K562 (cell line): ENCODE measurements around the gene CD37. TPM values are rescaled to one million over a fixed set of nuclear protein-coding genes. Genes with fewer than 3 reads are reported as not detected.

Source experiments
- ATF6 ChIP-seq: sonication (generic); formaldehyde crosslinking; IDR thresholded peaks from 2 replicates; pipeline ENCODE4 v1.4.0; 2020; ENCODE audit warnings: mild to moderate bottlenecking, missing genetic modification reagents
- BHLHE40 ChIP-seq: IDR thresholded peaks from 2 replicates; pipeline ENCODE4 v1.6.1; 2011; ENCODE audit warnings: low read length, improper control_type of control experiment
- CREM ChIP-seq: IDR thresholded peaks from 2 replicates; pipeline ENCODE4 v1.6.1; 2014; ENCODE audit warnings: antibody characterized with exemption, low read depth
- CTBP1 ChIP-seq: fragments of 450-650 bp; IDR thresholded peaks from 2 replicates; pipeline ENCODE4 v1.6.1; 2016; ENCODE audit warnings: borderline replicate concordance
- ERF ChIP-seq: fragments of 450-650 bp; formaldehyde crosslinking; IDR thresholded peaks from 2 replicates; pipeline ENCODE4 v1.4.0; 2020; ENCODE audit warnings: mild to moderate bottlenecking, mixed read lengths
- FIP1L1 ChIP-seq: fragments of 200-400 bp; formaldehyde crosslinking; IDR thresholded peaks from 2 replicates; pipeline ENCODE4 v1.6.1; 2018; ENCODE audit warnings: mild to moderate bottlenecking, low read depth, low read length; ENCODE audit not compliant: poor library complexity, severe bottlenecking
- FOXM1 ChIP-seq, 2 experiments: fragments of 450-650 bp in 1 of 2; sonication (generic) in 1 of 2; formaldehyde crosslinking in 1 of 2; IDR thresholded peaks; 2 replicates each; pipeline versions ENCODE4 v1.6.1 to v1.9.0; 2017 to 2022; ENCODE audit warnings: low read depth in 2 of 2, mild to moderate bottlenecking in 2 of 2, missing genetic modification reagents in 1 of 2, moderate library complexity in 1 of 2
- GABPB1 ChIP-seq: sonication (generic); formaldehyde crosslinking; IDR thresholded peaks from 2 replicates; pipeline ENCODE4 v1.8.0; 2022; ENCODE audit warnings: mild to moderate bottlenecking, missing genetic modification reagents
- KLF10 ChIP-seq: fragments of 250-450 bp; sonication (Bioruptor Pico); IDR thresholded peaks from 2 replicates; pipeline ENCODE4 v1.6.1; 2021; ENCODE audit warnings: matching md5 sums
- MYC ChIP-seq, 2 experiments: fragments of 250-450 bp in 1 of 2; sonication (Bioruptor Pico) in 1 of 2; IDR thresholded peaks; 2 replicates each; pipeline versions ENCODE4 v1.5.1 to v1.6.1; 2012 to 2021; ENCODE audit warnings: low read depth in 2 of 2, borderline replicate concordance in 1 of 2, improper control_type of control experiment in 1 of 2, low read length in 1 of 2, mild to moderate bottlenecking in 1 of 2, moderate library complexity in 1 of 2
- NCOA6 ChIP-seq: fragments of 450-650 bp; IDR thresholded peaks from 2 replicates; pipeline ENCODE4 v1.6.1; 2017; ENCODE audit warnings: mild to moderate bottlenecking
- PHB2 ChIP-seq: fragments of 450-650 bp; IDR thresholded peaks from 2 replicates; pipeline ENCODE4 v1.6.1; 2017; ENCODE audit warnings: low read depth
- RBBP5 ChIP-seq: fragments of 200-600 bp; sonication (generic); IDR thresholded peaks from 2 replicates; pipeline ENCODE4 v1.6.1; 2012; ENCODE audit warnings: borderline replicate concordance, mild to moderate bottlenecking, low read length, control low read depth, inconsistent platforms; ENCODE audit not compliant: insufficient read depth, poor library complexity, severe bottlenecking
- RBM17 ChIP-seq: fragments of 200-400 bp; formaldehyde crosslinking; IDR thresholded peaks from 2 replicates; pipeline ENCODE4 v1.6.1; 2017; ENCODE audit warnings: low read depth, mild to moderate bottlenecking, low read length, borderline replicate concordance
- SRF ChIP-seq, 2 experiments: fragments of 250-450, 450-650 bp in 1 of 2; sonication (Bioruptor Pico) in 1 of 2; sonication (generic) in 1 of 2; formaldehyde crosslinking; IDR thresholded peaks; 2 replicates each; pipeline versions ENCODE4 v1.5.0 to v1.5.1; 2020 to 2022; ENCODE audit warnings: mild to moderate bottlenecking in 1 of 2, missing genetic modification reagents in 1 of 2
- TARDBP ChIP-seq: fragments of 450-650 bp; IDR thresholded peaks from 2 replicates; pipeline ENCODE4 v1.6.1; 2016
- TBP ChIP-seq: optimal IDR thresholded peaks from 2 replicates; pipeline ENCODE3; 2011; ENCODE audit warnings: low read depth, low read length, improper control_type of control experiment
- TEAD4 ChIP-seq, 2 experiments: sonication (generic) in 1 of 2; formaldehyde crosslinking in 1 of 2; IDR thresholded peaks; 2 replicates each; pipeline versions ENCODE4 v1.6.1 to v1.8.0; 2012 to 2022; ENCODE audit warnings: borderline replicate concordance in 1 of 2, inconsistent platforms in 1 of 2, low read length in 1 of 2, mild to moderate bottlenecking in 1 of 2, missing genetic modification reagents in 1 of 2
- ZNF282 ChIP-seq: sonication (generic); formaldehyde crosslinking; IDR thresholded peaks from 2 replicates; pipeline ENCODE4 v1.8.1; 2023; ENCODE audit warnings: missing genetic modification reagents
- polyA plus RNA-seq, 8 experiments: library from polyadenylated mRNA; depleted of rRNA in 4 of 8; stranded (reverse) in 5 of 8; unstranded in 3 of 8; fragments of >200 nt; fragmentation: Nextera tagmentation in 2 of 8; fragmentation: Illumina TruSeq in 1 of 8; extraction: Ambion mirVana in 2 of 8; extraction: Trizol in 1 of 8; gene quantifications; 2 replicates each; pipeline versions ENCODE4 v1.2.1 to v1.2.3, GENCODE V29; 2011 to 2014; ENCODE audit warnings: inconsistent platforms in 1 of 8, missing spikeins in 1 of 8
- total RNA-seq, 7 experiments: library from RNA; depleted of rRNA in 6 of 7; stranded (reverse); fragments of >200 nt in 6 of 7; fragmentation: Illumina TruSeq in 2 of 7; extraction: Trizol in 2 of 7; gene quantifications; 2 replicates each; pipeline versions ENCODE4 v1.2.1 to v1.2.3, GENCODE V29; 2011 to 2021; ENCODE audit warnings: low replicate concordance in 1 of 7
- TF ChIP-seq, protein P1 (sequence below): fragments of 150-350 bp; IDR thresholded peaks from 2 replicates; pipeline ENCODE4 v1.6.1; 2014; ENCODE audit warnings: low read depth, mild to moderate bottlenecking, low read length, borderline replicate concordance
- TF ChIP-seq, protein P2 (sequence below): fragments of 250-450 bp; sonication (Bioruptor Pico); IDR thresholded peaks from 2 replicates; pipeline ENCODE4 v1.8.0; 2022; ENCODE audit warnings: moderate library complexity, mild to moderate bottlenecking, inconsistent platforms

Gene CD37
- total and polyA plus RNA-seq, 9 of the 15 experiments (the other 6 are each of a cell fraction or from before 2014, with no cell fraction given), result 2.5 to 19.0 (median 7.4) TPM

- TF ChIP-seq, protein P1, sequence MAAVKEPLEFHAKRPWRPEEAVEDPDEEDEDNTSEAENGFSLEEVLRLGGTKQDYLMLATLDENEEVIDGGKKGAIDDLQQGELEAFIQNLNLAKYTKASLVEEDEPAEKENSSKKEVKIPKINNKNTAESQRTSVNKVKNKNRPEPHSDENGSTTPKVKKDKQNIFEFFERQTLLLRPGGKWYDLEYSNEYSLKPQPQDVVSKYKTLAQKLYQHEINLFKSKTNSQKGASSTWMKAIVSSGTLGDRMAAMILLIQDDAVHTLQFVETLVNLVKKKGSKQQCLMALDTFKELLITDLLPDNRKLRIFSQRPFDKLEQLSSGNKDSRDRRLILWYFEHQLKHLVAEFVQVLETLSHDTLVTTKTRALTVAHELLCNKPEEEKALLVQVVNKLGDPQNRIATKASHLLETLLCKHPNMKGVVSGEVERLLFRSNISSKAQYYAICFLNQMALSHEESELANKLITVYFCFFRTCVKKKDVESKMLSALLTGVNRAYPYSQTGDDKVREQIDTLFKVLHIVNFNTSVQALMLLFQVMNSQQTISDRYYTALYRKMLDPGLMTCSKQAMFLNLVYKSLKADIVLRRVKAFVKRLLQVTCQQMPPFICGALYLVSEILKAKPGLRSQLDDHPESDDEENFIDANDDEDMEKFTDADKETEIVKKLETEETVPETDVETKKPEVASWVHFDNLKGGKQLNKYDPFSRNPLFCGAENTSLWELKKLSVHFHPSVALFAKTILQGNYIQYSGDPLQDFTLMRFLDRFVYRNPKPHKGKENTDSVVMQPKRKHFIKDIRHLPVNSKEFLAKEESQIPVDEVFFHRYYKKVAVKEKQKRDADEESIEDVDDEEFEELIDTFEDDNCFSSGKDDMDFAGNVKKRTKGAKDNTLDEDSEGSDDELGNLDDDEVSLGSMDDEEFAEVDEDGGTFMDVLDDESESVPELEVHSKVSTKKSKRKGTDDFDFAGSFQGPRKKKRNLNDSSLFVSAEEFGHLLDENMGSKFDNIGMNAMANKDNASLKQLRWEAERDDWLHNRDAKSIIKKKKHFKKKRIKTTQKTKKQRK, result no peak
- TF ChIP-seq TARDBP (no peak), ATF6 (CRISPR knock-in tag) (0 out of 2 replicates have a peak, but pooled peaks have one; percentile 42), TEAD4 (IDR thresholded peaks at IDR 0.05; ENCODE audit: low read length) (peak; percentile 51; the same call in 1 of the 2 replicates), TEAD4 (CRISPR knock-in tag; IDR thresholded peaks at IDR 0.05; ENCODE audit: borderline replicate concordance) (no peak), FOXM1 (IDR thresholded peaks at IDR 0.05; ENCODE audit: low read depth) (no peak), FOXM1 (CRISPR knock-in tag; IDR thresholded peaks at IDR 0.05; ENCODE audit: low read depth) (no peak; the same call in 1 of the 2 replicates), CREM (peak; percentile 81), KLF10 (CRISPR knock-in tag) (no peak), PHB2 (no peak), CTBP1 (peak; percentile 70; the same call in 1 of the 2 replicates), MYC (IDR thresholded peaks at IDR 0.05; ENCODE audit: low read depth, low read length) (peak; percentile 92), MYC (CRISPR knock-in tag; IDR thresholded peaks at IDR 0.05; ENCODE audit: borderline replicate concordance, low read depth) (no peak), RBBP5 (no peak), ZNF282 (CRISPR knock-in tag) (no peak), RBM17 (no peak), NCOA6 (no peak), SRF (CRISPR knock-in tag; IDR thresholded peaks at IDR 0.05) (peak in 1 of 2 experiments; percentile 65; a peak in 1 of 4 replicates), FIP1L1 (no peak), TBP (peak; percentile 55), BHLHE40 (peak; percentile 55; the same call in 1 of the 2 replicates), ERF (CRISPR knock-in tag) (no peak), GABPB1 (peak; percentile 39; the same call in 1 of the 2 replicates)
- TF ChIP-seq, protein P2, sequence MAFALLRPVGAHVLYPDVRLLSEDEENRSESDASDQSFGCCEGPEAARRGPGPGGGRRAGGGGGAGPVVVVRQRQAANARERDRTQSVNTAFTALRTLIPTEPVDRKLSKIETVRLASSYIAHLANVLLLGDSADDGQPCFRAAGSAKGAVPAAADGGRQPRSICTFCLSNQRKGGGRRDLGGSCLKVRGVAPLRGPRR, result no peak
Observed at GRCh38 chr19:49363268-49364082, 28.3 kb downstream of the CD37 start, which contains the start of gene DKKL1 (continued).
